Epithelial cell of prostate (primary cell): ENCODE data around the gene TOMM22.

Source experiments
- DNase-seq: peaks from one replicate; pipeline ENCODE4 v3.0.0-alpha.2; 2011; ENCODE audit warnings: low read depth, low spot score
- H3K27ac ChIP-seq: fragments of 450-650 bp; 2 replicates; pipeline ENCODE4 v1.5.1; 2017; ENCODE audit warnings: mild to moderate bottlenecking

Gene TOMM22

DNA sequence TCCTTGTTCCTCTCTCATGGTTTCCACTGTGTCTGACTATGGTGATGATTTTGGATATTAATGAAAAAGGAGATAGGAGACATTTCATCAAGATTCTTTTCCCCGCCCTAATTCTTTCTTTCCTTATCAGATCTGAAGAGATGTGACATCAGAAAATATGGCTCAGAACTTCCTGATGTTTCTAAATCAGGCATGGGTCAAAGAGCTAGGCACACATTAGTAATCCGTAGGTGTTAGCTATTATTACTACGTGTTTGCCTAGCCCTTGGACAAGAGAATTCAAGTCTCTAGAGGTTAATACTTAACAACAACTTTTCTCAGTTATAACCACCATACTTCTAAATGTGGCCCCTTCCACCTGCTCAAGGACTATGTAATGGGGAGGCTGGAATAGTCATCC, 13.2 kb downstream of the TOMM22 start:
- peak overlapping the region; percentile 91 for H3K27ac ChIP-seq
- no peak for DNase-seq

DNA sequence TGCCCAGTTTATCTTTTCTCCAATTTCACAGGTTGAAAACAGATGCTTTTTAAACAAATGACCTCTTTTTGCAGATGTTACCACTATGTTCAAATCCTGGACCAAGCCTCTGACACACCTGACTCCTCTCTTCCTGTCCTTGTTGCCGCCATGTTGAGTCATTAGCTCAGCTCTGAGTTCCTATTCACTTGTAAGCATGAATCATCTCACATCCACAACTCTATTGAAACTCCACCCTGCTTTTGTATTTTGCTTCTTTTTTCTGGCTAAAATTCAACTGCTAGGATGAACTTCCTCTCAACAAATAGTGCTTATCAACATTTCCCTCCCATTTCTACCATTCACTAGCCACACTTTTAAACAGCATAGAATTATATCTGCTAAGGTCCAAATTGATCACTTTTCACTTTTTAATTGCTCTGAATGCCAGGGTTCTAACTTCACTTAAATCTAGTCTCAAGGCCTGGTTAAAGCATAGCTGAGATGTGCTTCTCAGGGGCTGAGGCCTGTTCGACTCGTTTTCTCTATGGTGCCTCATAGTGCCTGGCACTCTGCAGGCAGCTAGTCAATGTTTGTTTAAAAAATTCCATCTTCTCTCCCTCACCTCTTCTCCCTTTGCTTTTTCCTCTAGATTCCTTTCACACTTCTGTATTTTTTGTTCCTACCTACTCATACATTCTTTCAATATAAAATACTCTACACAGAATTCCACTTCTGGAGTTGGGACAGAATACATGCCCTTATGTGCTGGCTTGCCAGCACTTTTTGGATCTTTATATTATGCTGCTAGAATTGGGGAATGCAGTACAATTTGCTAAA, 15.1 kb downstream of the TOMM22 start:
- peak; percentile 78 for DNase-seq
- peak overlapping the region; percentile 91 for H3K27ac ChIP-seq

DNA sequence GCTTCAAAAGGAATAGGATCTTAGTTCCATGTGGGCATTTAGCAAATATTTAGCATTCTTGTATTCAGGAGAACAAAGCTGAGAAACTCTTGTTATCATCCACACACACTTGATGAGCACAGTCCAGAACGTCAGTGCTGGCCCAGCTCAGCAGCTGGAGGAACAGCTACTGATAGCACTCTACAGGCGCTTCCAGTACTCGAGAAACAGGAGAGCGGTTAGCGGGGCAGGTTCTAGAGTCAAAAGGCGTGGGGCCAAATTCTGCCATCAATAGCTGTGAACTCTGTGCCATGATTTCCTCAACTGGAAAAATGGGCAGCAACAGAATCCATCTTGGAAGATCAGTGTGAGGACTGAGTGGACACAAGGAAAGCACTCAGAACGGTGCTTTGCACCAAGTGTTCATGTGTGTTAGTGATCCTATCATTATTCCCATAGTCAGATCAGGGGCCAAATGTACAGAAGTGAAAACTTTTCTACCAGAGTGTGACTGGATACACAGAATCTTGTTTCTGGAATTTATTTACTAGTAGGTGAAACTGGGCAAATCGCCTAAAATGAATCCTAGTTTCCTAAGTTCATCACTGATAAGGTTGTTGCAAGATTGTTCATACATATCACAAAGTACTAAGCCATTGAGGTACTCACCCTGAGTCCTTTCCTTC, 15.8 kb downstream of the TOMM22 start:
- no peak for DNase-seq
- H3K27ac ChIP-seq: peak overlapping the region; percentile 91

DNA sequence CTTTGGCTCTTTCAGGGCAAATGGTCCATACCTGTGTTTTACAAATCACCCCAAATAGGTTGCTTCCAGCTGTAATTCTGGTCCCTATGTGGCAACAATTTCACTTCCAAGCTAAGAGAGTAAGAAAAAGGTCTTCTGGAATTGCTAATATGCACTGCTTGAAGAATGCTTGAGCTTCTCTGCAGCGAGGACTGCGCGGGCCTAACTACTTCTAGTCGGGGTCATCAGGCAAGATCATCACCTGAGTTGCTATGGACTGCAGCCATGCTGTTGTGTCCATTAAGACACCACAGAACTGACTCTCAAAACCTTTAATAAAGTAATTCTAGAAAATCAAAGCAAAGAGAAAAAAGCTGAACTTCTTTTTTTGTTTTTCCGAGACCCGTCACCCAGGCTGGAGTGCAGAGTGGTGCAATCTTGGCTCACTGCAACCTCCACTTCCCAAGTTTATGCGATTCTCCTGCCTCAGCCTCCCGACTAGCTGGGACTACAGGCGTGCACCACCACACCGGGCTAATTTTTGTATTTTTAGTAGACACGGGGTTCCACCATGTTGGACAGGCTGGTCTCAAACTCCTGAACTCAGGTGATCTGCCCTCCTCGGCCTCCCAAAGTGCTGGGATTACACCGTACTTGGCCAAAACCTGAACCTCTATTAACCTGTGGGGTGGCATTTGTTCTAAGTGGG, 16.8 kb downstream of the TOMM22 start:
- DNase-seq: no peak
- peak overlapping the region; percentile 91 for H3K27ac ChIP-seq

DNA sequence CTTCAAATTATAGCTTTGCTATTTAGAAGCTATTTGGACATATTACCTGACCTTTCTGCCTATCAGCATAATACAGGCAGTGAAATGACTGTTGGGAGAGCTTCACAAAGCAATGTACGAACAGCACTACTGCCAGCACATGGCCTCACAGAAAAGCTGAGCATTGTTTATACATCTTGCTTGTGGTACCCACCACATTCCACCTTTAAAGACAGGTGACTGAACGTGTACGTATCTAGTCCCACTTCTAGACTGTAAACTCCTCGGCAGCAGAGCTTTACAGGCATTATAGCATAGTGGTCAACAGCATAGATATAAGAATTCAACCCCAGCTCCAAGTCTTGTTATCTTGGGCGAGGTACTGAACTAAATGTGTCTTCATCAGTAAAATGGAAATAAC, 17.4 kb downstream of the TOMM22 start:
- peak overlapping the region; percentile 91 for H3K27ac ChIP-seq
- DNase-seq: no peak

DNA sequence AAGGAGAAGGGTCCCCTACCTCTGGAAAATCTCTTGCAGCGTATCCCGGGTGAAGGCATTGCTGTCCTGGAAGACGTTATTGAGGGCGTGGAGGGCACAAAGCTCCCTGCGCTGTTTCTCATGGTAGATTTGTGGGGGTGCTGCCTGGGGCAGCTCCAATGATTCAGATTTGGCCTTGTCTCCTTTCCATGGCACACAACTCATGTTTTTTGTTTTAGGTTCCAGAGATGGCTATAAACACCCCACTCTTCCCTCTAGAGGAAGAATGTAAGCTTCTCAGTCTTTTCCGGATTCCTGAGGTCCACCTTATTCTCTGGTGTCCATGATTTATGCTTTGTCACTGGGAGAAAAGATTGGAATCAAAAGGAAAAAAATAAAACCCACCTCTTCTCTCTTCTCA, 18.0 kb downstream of the TOMM22 start:
- no peak for DNase-seq
- peak overlapping the region; percentile 91 for H3K27ac ChIP-seq

DNA sequence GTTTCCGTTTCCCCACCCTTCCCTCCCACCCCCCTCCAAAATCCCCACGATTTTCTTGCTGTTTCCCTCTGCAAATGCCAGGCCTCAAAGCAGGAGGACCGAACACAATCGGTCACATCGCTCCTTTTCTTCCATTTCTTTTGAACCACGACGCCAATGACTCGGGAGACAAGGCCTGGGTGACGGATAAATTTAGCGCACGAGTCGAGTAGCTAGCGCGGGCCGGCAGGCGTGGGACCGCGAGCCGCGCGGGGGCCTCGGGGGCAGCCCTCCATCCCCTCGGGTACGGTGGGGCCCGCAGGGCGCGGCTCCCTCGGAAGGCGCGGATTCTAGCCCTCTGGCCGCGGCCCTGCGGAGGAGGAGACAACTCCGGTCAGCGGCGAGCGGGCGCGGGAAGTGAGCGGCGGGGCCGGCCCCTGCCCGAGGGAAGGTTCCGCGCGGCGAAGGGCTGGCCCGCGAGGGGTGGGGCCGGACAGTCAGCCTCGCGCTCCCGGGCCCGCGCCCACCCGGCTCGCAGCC, 18.6 kb downstream of the TOMM22 start:
- no peak for DNase-seq

DNA sequence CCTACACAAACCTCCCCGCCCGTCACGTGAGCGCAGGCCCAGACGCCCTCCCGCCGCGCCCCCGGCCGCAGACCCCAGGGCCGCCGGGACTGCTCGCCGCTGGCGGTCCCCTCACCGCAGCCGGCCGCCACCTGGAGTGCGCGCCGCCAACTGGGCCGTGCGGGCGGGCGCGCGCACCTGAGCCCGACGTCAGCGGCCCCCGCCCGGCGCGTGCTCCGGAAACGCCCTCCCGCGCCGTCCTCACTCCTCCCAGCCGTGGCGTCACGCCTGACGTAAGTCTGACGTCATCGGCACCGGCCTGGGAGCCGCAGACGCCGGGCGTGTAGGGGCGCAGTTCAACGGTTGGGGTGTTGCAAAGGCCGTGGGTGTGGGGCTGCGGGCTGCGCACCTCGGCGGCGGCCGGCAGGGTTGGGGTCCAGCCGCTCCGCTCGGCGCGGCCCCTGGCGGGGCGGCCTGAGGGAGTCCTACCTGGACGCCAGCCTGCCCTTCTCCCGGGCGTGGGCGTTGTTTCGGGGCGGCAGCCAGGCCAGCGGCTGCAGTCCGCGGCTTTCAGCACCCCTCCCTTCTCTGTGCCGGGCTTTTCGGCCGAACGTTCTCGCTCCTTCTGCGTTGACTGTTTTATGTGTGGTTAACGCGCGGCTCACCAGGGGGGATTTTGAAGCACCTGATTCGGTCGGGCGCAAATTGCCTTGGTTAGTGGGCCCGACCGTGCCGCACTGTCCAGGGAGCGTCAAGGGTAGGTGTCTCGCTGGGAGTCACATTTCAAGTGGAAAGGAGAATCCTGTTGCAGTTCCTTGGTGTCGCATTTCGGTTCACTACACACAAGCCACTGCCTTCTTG, 19.3 kb downstream of the TOMM22 start, which contains the start of gene JOSD1:
TSS of gene JOSD1 (minus strand) at position 155 of the 840 bp plus-strand sequence. CDS start 956 bp downstream, outside the sequence.
- peak; percentile 83 for DNase-seq
- peak within 1 kb of the TSS; percentile 91 for H3K27ac ChIP-seq

More for the DNA sequence above, 18.6 kb downstream of the TOMM22 start:
- H3K27ac ChIP-seq: peak overlapping the region; percentile 91

DNA sequence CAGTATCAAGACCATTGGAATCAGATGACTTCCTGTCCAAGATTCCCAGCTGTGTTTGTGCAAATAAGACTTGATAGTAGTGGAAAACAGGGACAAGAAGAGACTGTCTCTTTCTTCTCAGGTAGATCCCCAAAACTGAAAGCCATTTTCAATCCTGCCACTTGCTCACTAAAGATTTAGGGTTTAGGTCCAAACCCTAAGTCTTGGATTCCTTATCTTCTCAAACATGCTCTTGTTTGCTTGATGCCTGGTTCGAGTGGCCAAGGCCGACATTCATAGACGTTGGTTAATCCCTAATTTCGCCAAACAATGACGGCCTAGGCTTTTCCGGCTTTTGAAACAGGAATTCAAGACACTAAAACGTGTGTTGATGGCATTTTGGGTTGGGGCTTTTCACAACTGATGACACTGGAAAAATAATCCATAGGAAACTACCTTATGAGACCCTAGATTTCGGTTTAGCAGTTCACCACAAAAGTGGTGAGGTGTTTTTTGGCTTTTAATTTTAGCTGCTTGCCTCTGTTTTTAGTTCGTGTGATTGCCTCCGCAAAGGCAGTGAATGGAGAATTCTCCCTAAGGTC, 23.0 kb downstream of the TOMM22 start:
- peak overlapping the region; percentile 72 for H3K27ac ChIP-seq
- DNase-seq: no peak

DNA sequence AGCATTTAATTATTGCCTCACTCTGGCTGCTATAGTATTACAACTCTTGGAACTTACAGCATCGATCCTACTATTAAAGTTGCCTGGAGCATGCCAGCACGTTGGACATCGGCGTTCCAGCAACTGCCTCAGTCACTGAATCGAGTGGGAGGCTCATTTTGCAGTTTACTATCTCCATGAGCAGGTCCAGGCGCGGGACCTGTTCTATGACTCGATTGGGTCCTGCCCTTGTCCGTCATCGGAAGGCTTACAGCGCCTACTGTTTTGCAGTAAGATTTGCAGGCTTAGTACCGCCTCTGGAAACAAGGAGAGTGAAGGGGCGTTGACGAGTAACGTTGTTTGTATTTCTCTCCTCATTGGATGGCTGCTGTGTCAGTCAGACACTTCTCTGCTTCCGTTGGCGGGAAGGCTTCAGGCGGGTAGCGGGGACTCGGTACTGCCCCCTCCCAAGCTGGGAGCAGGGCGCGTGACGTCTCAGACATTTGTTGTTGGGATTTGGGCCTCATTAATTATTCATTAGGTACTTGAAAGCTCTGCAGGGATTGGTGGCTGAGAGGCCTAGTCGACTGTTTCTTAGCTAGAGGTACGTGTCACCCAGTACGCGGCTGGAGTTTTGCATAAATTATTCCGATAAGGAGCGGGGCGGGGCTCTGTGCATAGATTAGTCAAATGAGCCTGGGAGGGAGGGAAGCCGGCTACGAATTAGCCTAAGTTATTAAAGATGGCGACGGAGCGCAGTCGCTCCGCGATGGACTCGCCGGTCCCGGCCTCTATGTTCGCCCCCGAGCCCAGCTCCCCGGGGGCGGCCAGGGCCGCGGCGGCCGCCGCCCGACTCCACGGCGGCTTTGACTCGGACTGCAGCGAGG, 23.7 kb downstream of the TOMM22 start, which contains the start of gene GTPBP1:
TSS of gene GTPBP1 (plus strand) at position 710 of the 866 bp plus-strand sequence. CDS start at position 722, 12 bp downstream.
- peak; percentile 100 for DNase-seq
- H3K27ac ChIP-seq: peak within 1 kb of the TSS; percentile 87

DNA sequence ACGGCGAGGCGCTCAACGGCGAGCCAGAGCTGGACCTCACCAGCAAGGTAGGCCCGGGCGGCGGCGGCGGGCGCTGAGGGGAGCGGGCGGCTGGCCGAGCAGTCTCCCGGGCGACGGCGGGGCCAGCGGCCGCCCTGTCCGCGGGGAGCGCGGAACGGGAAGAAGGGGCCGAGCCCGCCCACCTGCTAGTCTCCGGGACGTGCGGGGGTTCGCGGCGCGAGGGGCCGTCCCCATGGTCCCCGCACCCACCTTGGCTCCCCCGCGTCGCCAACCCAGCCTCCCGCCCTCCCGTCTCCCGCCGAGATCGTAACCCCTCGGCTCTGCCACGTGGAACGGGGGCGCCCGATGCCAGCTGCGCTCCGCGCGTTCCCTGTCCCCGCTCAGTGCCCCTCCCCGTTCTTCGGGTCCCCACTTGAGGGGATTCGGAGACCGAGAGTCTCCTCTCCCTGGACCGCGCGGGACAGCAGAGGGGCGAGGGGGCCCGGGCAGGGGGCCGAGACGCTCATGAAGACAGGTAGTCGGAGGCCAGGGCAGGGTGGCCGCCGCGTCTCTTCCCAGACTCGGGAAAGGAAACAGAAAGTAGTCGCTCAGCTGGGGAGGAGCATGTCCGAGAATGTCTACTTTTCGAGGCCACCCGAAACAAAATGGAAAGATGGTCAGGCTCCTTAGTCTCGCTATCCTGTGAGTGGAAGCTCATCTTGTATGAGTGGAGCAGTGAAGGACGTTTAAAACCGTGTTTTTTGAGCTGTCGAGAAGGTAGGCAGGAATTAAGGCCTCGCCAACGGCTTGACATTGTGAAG, 24.5 kb downstream of the TOMM22 start:
- H3K27ac ChIP-seq: peak overlapping the region; percentile 87
- no peak for DNase-seq

DNA sequence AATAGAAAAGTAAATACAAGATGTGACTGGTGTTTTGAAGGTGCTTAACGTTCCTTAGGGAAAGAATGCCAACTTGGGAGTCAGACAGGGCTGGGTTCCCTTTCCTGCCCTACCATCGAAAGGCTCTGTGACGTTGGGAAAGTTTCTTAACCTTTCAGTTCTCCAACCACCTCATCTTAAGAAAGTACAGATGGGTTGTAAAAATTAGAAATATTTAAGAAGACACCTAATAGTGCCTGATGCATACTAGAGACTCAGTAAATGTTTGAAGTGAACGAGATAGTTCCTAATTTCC, 25.1 kb downstream of the TOMM22 start:
- peak overlapping the region; percentile 87 for H3K27ac ChIP-seq
- DNase-seq: no peak

DNA sequence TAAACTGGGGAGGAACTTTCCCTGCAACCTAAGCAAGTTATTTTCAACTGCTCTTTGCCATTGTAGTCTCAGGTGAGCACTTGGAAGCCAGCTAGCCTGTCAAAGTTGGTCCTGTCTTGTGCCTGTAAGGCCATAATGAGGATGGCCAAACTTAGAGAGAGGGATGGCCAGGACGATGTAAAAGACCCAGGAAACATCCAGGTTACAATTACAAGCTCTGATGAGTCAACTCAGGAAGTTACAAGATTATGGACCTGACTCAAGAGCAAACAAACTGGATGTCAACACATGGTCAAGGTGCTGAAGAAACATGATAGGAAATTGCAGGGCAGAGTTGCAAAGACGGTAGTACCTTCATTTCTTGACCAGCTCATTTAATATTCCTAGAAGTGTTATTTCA, 25.6 kb downstream of the TOMM22 start:
- no peak for DNase-seq
- H3K27ac ChIP-seq: peak overlapping the region; percentile 87

DNA sequence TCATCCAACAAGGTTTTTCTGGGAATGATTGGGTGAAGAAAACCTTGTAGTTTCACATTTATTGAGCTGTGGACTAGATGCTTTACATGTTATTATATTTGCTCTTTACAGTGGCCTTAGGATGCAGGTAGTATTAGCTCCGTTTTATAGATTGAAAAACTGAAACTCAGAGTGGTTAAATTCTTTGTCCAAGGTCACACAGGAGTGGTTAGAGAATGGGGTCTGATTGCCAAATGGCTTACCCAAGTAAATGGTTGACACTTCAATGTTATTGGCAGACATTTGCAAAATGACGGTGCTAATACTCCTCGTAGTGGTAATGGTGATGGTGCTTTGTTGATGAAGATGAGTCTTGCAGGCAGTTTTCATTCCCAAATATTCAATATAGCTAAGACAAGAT, 26.2 kb downstream of the TOMM22 start:
- no peak for DNase-seq
- peak overlapping the region; percentile 87 for H3K27ac ChIP-seq

DNA sequence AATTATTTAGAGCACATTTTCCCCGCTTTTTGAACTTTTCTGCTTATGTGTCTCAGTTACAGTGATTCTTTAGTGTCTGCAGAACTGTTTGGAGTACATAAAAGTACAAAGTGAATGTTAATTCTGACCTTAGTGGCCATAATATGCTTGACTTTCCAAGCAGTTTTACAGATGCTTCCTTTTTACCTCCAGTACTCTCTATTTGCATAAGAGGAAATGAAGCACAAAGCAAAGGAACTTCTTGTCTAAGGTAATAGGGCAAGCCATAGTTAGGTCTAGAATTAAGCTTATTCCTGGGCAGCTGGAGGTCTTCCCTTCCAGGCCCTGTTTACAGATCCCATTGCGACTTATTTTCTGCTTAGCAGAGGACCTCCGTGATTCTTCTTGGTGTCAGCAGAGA, 27.5 kb downstream of the TOMM22 start:
- H3K27ac ChIP-seq: no peak overlapping the region
- no peak for DNase-seq

DNA sequence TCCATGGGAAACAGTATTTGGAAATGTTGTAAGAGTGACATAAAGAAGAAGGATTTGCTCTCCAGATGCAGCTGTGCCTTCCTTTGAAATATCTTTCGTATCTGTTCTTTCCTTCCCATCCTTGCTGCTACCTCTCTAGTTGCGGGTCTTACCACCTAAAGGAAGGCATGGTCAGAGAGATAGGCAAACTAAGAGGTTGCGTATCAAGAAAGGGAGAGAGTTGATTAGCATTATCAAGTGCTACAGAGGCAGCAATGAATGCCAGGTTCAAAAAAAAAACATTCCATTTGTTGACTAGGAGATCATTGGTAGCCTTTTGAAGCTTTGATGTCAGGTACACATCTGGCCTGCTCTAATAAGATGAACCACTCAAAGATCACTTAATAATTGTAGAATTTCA, 28.6 kb downstream of the TOMM22 start:
- peak overlapping the region; percentile 0 for H3K27ac ChIP-seq
- no peak for DNase-seq

DNA sequence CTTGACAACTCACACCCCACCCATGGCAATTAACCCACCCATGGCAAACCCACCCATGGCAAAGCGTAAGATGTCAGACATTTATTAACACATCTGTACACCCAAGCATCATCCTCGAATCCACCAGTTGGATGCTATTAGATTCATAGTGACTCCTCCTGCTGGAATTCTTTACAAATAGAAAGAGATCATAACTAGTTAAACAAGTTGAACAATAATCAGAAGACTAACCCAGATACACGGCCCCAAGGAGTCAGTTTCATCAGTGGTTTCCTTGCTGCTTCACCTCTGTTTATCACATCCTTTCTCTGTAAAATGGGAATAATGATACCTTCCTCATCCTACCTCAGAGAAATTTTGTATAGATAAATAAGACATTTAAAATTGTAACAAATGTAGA, 29.1 kb downstream of the TOMM22 start:
- H3K27ac ChIP-seq: peak overlapping the region; percentile 0
- DNase-seq: no peak
